Myocyte (in vitro differentiated cells): ENCODE results near the gene JAM2. TPM values are rescaled to one million over a fixed set of nuclear protein-coding genes. Genes with fewer than 3 reads are reported as not detected.
A peak's percentile ranks its signal among the peaks of the same experiment; 100 is the strongest.
"Not testable (repeated sequence)": the region's sequence is repeated elsewhere in the genome, so short reads cannot be mapped to it uniquely, and the experiment has no call there.

ENCODE experiments used
- DNase-seq: peaks from one replicate; pipeline ENCODE4 v3.0.0-alpha.2; 2012; ENCODE audit warnings: low read depth
- polyA plus RNA-seq: library from polyadenylated mRNA; unstranded; fragments of >200 nt; gene quantifications from one replicate; pipeline ENCODE4 v1.2.1, GENCODE V29; 2012; ENCODE audit warnings: missing spikeins
- total RNA-seq: library from RNA; depleted of rRNA; stranded (reverse); fragments of >200 nt; gene quantifications from 2 replicates; pipeline ENCODE4 v1.2.3, GENCODE V29; 2014

JAM2 gene
- 34.0 and 45.3 TPM in 2 replicates for total RNA-seq
- polyA plus RNA-seq: 116 TPM

- DNase-seq: peak; percentile 83
Observed at GRCh38 chr21:25638660-25639550, at the start of gene JAM2. Gene JAM2, plus strand, starts transcription at chr21:25639258. Its CDS starts 564 bp downstream, at chr21:25639822.

GRCh38 chr21:25589887-25590286 is 49.2 kb upstream of the JAM2 start:
- no peak for DNase-seq

- DNase-seq: peak; percentile 92
Observed at GRCh38 chr21:25607151-25608043, 31.7 kb upstream of the JAM2 start, which contains the start of gene MRPL39. Gene MRPL39, minus strand, starts transcription at chr21:25607481. Its CDS starts 6 bp downstream, at chr21:25607475.

GRCh38 chr21:25608044-25608737 is 30.9 kb upstream of the JAM2 start:
- peak; percentile 85 for DNase-seq

- no peak for DNase-seq
Observed at GRCh38 chr21:25614441-25614840, 24.6 kb upstream of the JAM2 start.

GRCh38 chr21:25615880-25616279 is 23.2 kb upstream of the JAM2 start:
- peak; percentile 76 for DNase-seq

GRCh38 chr21:25619198-25619597 is 19.9 kb upstream of the JAM2 start:
- no peak for DNase-seq

GRCh38 chr21:25624511-25624910 is 14.5 kb upstream of the JAM2 start:
- no peak for DNase-seq

GRCh38 chr21:25625036-25625435 is 14.0 kb upstream of the JAM2 start:
- DNase-seq: no peak

- DNase-seq: not testable (repeated sequence)
Observed at GRCh38 chr21:25625776-25626555, 13.1 kb upstream of the JAM2 start.

GRCh38 chr21:25626757-25627156 is 12.3 kb upstream of the JAM2 start:
- no peak for DNase-seq

GRCh38 chr21:25632296-25632695 is 6.8 kb upstream of the JAM2 start:
- DNase-seq: no peak

GRCh38 chr21:25635310-25635709 is 3.7 kb upstream of the JAM2 start:
- DNase-seq: no peak

GRCh38 chr21:25636727-25637126 is 2.3 kb upstream of the JAM2 start:
- DNase-seq: no peak

GRCh38 chr21:25637851-25638659 is 1.0 kb upstream of the JAM2 start:
- peak; percentile 49 for DNase-seq

- peak; percentile 64 for DNase-seq
Observed at GRCh38 chr21:25639551-25640201, 618 bp downstream of the JAM2 start.

- DNase-seq: peak; percentile 78
Observed at GRCh38 chr21:25640202-25640942, 1.3 kb downstream of the JAM2 start.

- no peak for DNase-seq
Observed at GRCh38 chr21:25640943-25641292, 1.9 kb downstream of the JAM2 start.
